ENCODE data around the gene FLNB.

The FLNB gene

GRCh38 chr3:58143417-58144055 is 135.3 kb downstream of the FLNB start:
- no peak for DNase-seq

GRCh38 chr3:58144478-58145325 is 136.5 kb downstream of the FLNB start:
- DNase-seq = no peak

GRCh38 chr3:58148049-58148448 is 139.8 kb downstream of the FLNB start:
- DNase-seq = no peak

- DNase-seq = no peak
Observed at GRCh38 chr3:58150130-58150809, 142.0 kb downstream of the FLNB start.

GRCh38 chr3:58150810-58151199 is 142.6 kb downstream of the FLNB start:
- no peak for DNase-seq

GRCh38 chr3:58151637-58152036 is 143.4 kb downstream of the FLNB start:
- DNase-seq = no peak

GRCh38 chr3:58152225-58153015 is 144.2 kb downstream of the FLNB start:
- no peak for DNase-seq

- no peak for DNase-seq
Observed at GRCh38 chr3:58153371-58153770, 145.1 kb downstream of the FLNB start.

- no peak for DNase-seq
Observed at GRCh38 chr3:58154626-58155449, 146.6 kb downstream of the FLNB start.

GRCh38 chr3:58155838-58156237 is 147.6 kb downstream of the FLNB start:
- no peak for DNase-seq

- no peak for DNase-seq
Observed at GRCh38 chr3:58157700-58158099, 149.5 kb downstream of the FLNB start.

- DNase-seq = no peak
Observed at GRCh38 chr3:58158442-58159153, 150.4 kb downstream of the FLNB start.

GRCh38 chr3:58160399-58160798 is 152.2 kb downstream of the FLNB start:
- DNase-seq = no peak

GRCh38 chr3:58161435-58162398 is 153.5 kb downstream of the FLNB start:
- DNase-seq = no peak

- DNase-seq = no peak
Observed at GRCh38 chr3:58163234-58163633, 155.0 kb downstream of the FLNB start.

GRCh38 chr3:58164199-58164879 is 156.1 kb downstream of the FLNB start:
- DNase-seq = no peak

- DNase-seq = no peak
Observed at GRCh38 chr3:58164906-58165821, 156.9 kb downstream of the FLNB start.
